Measurements from ENCODE around the gene LRRFIP1. TPM values are rescaled to one million over a fixed set of nuclear protein-coding genes. Genes with fewer than 3 reads are reported as not detected.
A peak's percentile ranks its signal among the peaks of the same experiment; 100 is the strongest.

The LRRFIP1 gene
- total RNA-seq, 1 donor from 2014 or later = 115 TPM

GRCh38 chr2:237629739-237630138 is 2.4 kb downstream of the LRRFIP1 start:
- FAIRE-seq (no peak), DNase-seq (ENCODE audit: low read depth) (peak; percentile 37)
- Histone ChIP-seq H3K36me3 (ENCODE audit: control insufficient read depth, insufficient read depth, low read length) (no peaks in the 10 kb centered on the region), H3K4me3 (ENCODE audit: low read depth, low read length) (no peak overlapping the region), H3K27me3 (ENCODE audit: control insufficient read depth, insufficient read depth, low read length) (peaks cover 14% of the 10 kb centered on the region)
- no peak for TF ChIP-seq CTCF (IDR thresholded peaks at IDR 0.05; ENCODE audit: insufficient read depth, low read length, severe bottlenecking)

- Histone ChIP-seq H3K27me3 (ENCODE audit: control insufficient read depth, insufficient read depth, low read length) (peaks cover 14% of the 10 kb centered on the region), H3K36me3 (ENCODE audit: control insufficient read depth, insufficient read depth, low read length) (no peaks in the 10 kb centered on the region), H3K4me3 (ENCODE audit: low read depth, low read length) (no peak overlapping the region)
- DNase-seq (ENCODE audit: low read depth) (no peak), FAIRE-seq (no peak)
- no peak for TF ChIP-seq CTCF (IDR thresholded peaks at IDR 0.05; ENCODE audit: insufficient read depth, low read length, severe bottlenecking)
Measured at GRCh38 chr2:237630216-237631000, 3.0 kb downstream of the LRRFIP1 start.

DNA sequence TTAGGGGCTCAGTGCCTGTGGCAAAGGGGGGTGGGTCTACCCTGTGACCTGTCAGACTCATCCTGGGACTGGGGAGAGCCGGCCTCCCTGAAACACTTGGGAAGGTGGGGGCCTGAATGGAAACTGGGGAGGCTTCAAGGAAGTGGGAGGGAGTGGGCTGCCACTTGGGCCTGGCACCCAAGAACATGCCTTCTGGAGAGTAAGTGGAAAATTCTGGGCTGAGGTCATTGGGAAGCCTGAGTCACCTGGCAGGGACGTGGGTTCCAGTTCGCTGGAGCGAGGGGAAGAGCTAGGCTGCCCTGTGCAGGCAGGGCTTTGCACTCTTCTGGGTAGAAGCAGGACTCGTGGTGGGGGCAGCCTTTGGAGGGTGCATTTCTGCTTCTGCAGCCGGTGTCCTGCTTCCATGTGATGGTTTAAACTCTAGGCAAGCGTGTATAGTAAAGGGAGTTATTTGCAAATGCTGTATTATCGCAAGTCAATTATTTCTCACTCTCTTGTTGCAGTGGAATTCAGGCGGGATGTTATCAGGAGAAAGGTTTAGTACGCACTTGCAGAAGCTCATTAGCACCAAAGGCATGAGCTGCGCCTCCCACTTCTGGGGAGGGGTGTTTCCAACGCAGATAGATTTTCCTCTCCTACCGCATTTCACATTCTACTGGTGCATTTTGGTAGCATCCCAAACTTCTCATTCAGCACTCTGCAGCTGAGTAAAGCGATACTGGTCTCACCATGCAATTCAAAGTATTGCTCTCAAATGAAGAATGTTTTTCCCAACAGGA is 3.8 kb downstream of the LRRFIP1 start:
- H3K27me3 ChIP-seq (ENCODE audit: control insufficient read depth, insufficient read depth, low read length) = peaks cover 9% of the 10 kb centered on the region
- no peak for FAIRE-seq
- no peaks in the 10 kb centered on the region for H3K36me3 ChIP-seq (ENCODE audit: control insufficient read depth, insufficient read depth, low read length)
- no peak for TF ChIP-seq CTCF (IDR thresholded peaks at IDR 0.05; ENCODE audit: insufficient read depth, low read length, severe bottlenecking)
- DNase-seq (ENCODE audit: low read depth) = no peak
- H3K4me3 ChIP-seq (ENCODE audit: low read depth, low read length) = no peak overlapping the region

DNA sequence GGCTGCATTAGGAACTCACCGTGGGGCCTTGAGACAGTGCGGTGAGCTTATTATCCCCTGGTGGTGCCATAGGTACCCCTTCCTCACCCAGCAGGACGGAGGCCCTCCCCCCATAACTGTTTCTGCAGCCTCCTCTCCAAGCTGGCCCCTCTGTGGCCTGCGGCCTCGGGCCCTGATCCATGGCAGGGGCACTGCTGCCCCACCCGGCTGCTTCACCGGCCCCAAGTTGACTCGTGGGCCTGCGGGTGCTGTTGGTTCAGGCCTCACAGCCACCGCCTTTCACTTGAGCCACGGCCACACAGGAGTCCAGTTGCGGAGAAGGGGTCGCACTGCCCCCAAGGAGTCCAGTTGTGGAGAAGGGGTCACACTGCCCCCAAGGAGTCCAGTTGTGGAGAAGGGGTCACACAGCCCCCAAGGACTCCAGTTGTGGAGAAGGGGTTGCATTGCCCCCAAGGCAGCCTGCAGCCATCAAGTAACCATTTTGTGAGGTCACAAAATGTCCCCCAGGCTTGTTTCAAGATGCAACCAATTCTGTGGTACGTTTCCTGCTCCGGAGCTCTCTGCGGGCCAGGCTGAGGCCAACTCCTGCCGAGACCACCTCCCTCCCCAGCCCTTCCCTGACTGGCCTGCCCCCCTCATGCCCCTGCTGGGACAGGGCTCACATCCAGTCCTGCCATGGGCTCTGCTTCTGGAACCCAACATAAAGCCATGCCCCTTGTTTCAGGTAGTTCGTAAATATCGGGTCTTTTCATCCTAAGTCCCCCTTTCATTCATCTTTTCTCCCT is 4.6 kb downstream of the LRRFIP1 start:
- DNase-seq (ENCODE audit: low read depth) (no peak), FAIRE-seq (no peak)
- Histone ChIP-seq H3K27me3 (ENCODE audit: control insufficient read depth, insufficient read depth, low read length) (peaks cover 7% of the 10 kb centered on the region), H3K36me3 (ENCODE audit: control insufficient read depth, insufficient read depth, low read length) (no peaks in the 10 kb centered on the region), H3K4me3 (ENCODE audit: low read depth, low read length) (no peak overlapping the region)
- no peak for TF ChIP-seq CTCF (IDR thresholded peaks at IDR 0.05; ENCODE audit: insufficient read depth, low read length, severe bottlenecking)

GRCh38 chr2:237633061-237633561 is 5.7 kb downstream of the LRRFIP1 start:
- TF ChIP-seq CTCF (IDR thresholded peaks at IDR 0.05; ENCODE audit: insufficient read depth, low read length, severe bottlenecking) = no peak
- FAIRE-seq (no peak), DNase-seq (ENCODE audit: low read depth) (no peak)

More at GRCh38 chr2:237633061-237633561, 5.7 kb downstream of the LRRFIP1 start:
- Histone ChIP-seq H3K27me3 (ENCODE audit: control insufficient read depth, insufficient read depth, low read length) (peaks cover 3% of the 10 kb centered on the region), H3K4me3 (ENCODE audit: low read depth, low read length) (no peak overlapping the region), H3K36me3 (ENCODE audit: control insufficient read depth, insufficient read depth, low read length) (no peaks in the 10 kb centered on the region)

Measured in bronchial epithelial cell (primary cell).